Stimulated activated naive CD8-positive, alpha-beta T cell treated with anti-CD3 and anti-CD28 coated beads, Interleukin-15, Interleukin-2, amounts not matched to agents 100 U/mL and 50 U/mL, for 24 hours (primary cell): ENCODE measurements around the gene SLC7A6OS.
"Not testable (repeated sequence)": the region's sequence is repeated elsewhere in the genome, so short reads cannot be mapped to it uniquely, and the experiment has no call there.

Experiments used
- ATAC-seq: fragments of 150-1000 bp; cut with Tn5 transposase; one replicate; pipeline ENCODE4 v1.10.0; 2021
- DNase-seq: peaks from one replicate; pipeline ENCODE4 v3.0.0; 2021

SLC7A6OS gene

DNA sequence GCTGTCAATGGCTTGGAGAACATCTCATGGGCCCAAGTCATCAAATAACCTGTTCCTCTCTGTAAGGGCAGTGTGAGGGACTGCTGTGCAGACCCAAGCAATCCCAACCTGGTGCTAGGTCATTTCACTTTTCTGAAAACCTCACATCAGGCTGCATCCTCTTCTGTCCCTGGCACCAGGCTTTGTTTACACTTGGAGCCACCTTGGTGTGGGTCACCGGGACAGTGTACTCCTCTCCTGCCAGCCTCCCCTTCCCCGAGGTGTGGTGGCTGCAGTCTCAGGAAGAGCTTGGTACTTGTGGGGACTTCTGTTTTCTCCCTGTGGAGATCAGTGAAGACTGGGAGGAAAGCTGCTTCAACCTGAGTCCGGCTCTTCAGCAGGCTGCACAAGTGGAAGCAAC is 12.4 kb downstream of the SLC7A6OS start:
- no peak for DNase-seq
- ATAC-seq, result no peak

GRCh38 chr16:68297908-68298307 is 12.8 kb downstream of the SLC7A6OS start:
- DNase-seq (no peak), ATAC-seq (no peak)

- DNase-seq, result no peak
- ATAC-seq, result no peak
Measured at GRCh38 chr16:68296693-68297092, 14.1 kb downstream of the SLC7A6OS start.

DNA sequence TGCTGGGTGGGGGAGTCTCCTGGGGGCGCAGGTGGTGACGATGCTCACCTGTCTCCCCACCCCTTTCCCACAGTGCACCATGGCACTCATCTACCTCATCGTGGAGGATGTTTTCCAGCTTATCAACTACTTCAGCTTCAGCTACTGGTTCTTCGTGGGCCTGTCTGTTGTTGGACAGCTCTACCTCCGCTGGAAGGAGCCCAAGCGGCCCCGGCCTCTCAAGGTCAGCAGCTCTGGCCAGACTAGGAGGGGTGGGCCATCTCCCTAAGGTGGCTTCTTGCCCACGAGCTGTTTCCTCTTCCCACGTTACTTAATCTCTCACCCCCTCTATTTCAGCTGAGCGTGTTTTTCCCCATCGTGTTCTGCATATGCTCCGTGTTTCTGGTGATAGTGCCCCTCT is 14.5 kb downstream of the SLC7A6OS start:
- DNase-seq (no peak), ATAC-seq (no peak)

DNA sequence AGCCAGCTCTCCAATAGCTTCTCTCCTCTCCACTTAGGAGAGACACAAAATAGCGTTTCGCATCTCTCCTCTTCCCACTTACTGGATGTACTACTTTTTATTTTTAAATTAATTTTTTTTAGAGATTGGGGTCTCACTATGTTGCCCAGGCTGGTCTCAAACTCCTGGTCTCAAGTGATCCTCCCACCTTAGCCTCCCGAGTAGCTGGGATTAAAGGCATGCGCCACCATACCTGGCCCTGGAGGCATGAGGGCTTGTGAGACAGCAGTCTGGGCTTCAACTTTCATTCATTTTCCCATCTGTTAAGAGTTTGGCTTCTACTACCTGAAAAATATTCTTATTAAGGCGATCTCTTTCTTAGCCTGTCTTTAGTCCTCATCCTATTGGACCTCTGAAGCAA is 18.3 kb downstream of the SLC7A6OS start:
- DNase-seq (no peak), ATAC-seq (no peak)

- DNase-seq (no peak), ATAC-seq (peak; percentile 38)
Measured at GRCh38 chr16:68291227-68291626, 19.5 kb downstream of the SLC7A6OS start.

- no peak for ATAC-seq
Measured at GRCh38 chr16:68290450-68290849, 20.3 kb downstream of the SLC7A6OS start.

GRCh38 chr16:68289621-68290329 is 21.0 kb downstream of the SLC7A6OS start:
- ATAC-seq (peak; percentile 88), DNase-seq (peak; percentile 77)

More at GRCh38 chr16:68290450-68290849, 20.3 kb downstream of the SLC7A6OS start:
- no peak for DNase-seq

- ATAC-seq (no peak), DNase-seq (no peak)
Measured at GRCh38 chr16:68289202-68289601, 21.5 kb downstream of the SLC7A6OS start.

DNA sequence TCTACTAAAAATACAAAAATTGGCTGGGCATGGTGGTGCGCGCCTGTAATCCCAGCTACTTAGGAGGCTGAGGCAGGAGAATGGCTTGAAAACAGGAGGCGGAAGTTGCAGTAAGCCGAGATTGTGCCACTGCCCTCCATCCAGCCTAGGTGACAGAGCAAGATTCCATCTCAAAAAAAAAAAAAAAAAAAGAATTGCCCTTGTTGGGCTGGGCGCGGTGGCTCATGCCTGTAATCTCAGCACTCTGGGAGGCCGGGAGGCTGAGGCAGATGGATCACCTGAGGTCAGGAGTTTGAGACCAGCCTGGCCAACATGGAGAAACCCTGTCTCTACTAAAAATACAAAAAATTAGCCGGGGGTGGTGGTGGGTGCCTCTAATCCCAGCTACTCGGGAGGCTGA is 21.9 kb downstream of the SLC7A6OS start:
- not testable (repeated sequence) for ATAC-seq, DNase-seq

- ATAC-seq (no peak), DNase-seq (no peak)
Measured at GRCh38 chr16:68288252-68288650, 22.5 kb downstream of the SLC7A6OS start.

DNA sequence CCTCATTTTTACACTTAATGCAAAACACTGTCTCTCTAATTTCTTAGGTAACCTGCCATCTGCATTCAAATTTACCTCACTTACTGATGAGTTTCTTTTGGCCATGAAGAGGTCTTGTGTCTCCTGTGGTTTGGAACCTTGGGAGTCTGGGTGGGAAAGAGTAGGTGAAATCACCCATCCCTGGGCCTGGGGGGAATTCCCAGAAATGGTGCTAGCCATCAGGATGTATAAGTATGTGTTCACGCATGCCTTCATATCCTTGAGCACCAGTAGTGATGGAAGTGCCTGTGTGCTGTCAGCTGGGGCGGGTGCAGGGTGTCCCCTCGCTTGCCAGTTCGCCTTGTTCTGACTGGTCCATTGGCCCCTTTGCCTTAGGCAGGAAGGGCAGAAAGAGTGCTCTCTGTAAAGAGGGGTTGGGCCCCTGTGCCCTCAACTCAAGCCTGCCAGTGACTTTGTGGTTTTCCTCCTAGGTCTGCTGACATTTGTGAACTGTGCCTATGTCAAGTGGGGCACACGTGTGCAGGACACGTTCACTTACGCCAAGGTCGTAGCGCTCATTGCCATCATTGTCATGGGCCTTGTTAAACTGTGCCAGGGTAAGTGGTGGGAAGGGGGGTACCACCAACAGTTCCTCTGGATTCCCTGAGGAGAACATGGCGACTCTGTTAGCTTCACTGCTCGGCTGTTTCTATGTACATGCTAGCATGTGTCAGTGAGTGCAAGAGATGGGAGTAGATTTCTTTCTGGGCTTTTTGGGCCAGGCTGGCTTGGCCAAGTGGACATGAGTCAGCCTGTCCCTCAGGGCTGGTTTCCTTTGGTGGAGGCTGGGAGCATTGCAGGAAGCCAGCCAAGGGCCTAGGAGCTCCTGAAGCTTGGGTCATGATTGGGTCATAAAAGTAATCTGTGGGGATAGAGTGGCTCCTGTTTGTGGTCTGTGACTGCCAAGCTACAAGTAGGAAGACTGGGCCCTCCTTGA is 23.2 kb downstream of the SLC7A6OS start:
- ATAC-seq (peak; percentile 48), DNase-seq (peak; percentile 54)

- DNase-seq, result no peak
- ATAC-seq, result no peak
Measured at GRCh38 chr16:68286153-68287074, 24.3 kb downstream of the SLC7A6OS start.

DNA sequence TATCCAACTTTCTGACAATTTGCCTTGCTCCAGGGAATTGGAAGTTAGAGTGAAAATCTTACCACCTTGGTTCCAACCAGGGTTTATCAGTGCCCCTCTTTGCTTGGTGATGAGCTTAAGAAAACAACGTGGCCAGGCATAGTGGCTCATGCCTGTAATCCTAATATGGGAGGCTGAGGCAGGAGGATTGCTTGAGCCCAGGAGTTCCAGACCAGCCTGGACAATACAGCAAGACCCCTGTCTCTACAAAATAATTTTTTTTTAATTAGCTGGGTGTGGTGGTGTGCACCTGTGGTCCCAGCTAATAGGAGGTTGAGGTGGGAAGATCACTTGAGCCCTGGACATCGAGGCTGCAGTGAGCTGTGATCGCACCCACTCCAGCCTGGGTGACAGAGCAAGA is 25.1 kb downstream of the SLC7A6OS start:
- DNase-seq (no peak), ATAC-seq (no peak)

- ATAC-seq (no peak), DNase-seq (no peak)
Measured at GRCh38 chr16:68284847-68285246, 25.9 kb downstream of the SLC7A6OS start.

DNA sequence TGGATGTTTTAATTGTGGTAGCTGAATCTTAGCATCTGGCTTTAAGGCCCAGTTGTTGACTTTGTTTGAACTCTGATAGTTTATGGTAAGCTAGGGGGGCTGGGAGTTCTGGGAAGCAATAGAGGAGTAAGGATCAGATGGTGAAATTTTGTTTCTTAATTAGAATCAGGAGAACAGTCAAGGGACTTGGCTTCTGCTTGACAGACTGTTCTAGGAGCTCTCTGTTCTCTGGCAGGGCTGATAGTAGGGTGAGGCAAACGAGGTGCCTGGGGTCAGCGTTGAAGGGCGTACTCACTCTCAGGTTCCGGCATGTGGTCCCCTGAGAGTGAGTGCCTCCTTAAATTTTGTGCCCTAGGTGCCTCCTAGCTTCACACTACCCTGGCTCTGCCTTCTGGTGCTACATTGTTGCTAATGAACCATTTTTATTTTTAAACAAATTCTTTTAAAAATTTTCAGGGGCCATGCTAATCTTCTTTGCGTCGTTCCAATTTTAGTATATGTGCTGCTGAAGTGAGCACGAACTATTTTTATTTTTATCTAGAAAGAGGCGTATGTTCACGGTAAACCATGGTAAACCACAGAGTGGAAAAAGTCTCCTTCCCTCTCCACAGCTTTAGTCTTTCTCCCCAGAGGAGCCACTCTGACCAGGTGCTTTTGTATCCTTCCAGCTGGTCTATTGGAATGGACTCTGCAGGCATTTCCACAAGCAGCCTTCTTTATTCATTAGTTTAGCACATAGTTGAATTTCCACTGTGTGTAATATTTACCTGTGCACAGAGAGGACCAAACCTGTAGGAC is 26.7 kb downstream of the SLC7A6OS start:
- ATAC-seq (peak; percentile 44), DNase-seq (no peak)

DNA sequence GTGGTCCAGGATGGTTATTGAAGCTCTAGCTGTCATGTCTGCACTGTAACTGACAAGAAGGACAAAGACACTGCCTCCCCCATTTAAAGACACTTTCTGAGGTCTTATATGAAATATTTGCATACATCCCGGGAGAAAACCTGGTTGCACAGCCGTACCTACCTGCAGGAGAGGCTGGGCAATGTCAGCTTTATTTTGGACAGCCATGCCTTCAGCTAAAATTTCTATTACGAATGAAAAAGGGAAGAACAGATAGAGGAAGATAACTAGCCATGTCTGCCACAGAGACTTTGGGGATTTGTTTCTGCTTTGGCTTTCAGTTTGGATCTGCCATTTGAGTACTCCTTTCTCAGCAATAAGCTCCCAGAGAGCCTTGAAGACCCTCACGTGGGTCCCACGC is 27.4 kb downstream of the SLC7A6OS start:
- ATAC-seq, result no peak

GRCh38 chr16:68282064-68282452 is 28.7 kb downstream of the SLC7A6OS start:
- no peak for ATAC-seq
- no peak for DNase-seq

More for the DNA sequence above, 27.4 kb downstream of the SLC7A6OS start:
- DNase-seq, result no peak

DNA sequence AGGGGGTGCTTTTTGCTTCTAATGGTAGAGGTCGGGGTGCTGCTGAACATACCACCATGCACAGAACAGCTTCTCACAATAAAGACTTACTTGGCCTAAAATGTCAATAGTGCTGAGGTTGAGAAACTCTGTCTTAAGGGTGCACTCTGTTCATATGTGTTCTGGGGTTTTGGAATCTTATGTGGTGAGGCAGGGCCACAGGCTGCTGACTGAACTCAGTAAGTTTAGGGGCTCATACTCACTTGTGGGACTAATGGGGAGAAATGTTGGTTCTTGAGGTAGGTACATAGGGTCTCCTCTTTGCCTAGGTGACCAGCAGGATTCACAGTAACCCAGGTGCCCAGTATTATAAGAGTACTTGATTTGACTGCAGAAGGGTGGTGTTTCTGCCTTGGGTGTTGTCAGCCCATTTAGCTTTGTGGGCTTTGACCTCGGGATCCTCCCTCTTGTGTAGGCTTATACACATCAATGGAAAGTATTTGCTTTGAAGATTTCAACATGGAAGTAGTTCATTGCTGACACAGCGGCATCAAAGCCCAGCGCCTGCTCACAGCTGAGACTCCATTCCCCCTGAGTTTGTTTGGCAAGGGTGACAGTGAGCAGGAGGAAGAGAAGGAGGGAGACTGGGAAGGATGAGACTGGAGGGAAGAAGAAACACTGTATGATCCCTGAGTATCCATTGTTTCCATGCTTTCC is 29.2 kb downstream of the SLC7A6OS start:
- ATAC-seq (peak; percentile 67), DNase-seq (no peak)

DNA sequence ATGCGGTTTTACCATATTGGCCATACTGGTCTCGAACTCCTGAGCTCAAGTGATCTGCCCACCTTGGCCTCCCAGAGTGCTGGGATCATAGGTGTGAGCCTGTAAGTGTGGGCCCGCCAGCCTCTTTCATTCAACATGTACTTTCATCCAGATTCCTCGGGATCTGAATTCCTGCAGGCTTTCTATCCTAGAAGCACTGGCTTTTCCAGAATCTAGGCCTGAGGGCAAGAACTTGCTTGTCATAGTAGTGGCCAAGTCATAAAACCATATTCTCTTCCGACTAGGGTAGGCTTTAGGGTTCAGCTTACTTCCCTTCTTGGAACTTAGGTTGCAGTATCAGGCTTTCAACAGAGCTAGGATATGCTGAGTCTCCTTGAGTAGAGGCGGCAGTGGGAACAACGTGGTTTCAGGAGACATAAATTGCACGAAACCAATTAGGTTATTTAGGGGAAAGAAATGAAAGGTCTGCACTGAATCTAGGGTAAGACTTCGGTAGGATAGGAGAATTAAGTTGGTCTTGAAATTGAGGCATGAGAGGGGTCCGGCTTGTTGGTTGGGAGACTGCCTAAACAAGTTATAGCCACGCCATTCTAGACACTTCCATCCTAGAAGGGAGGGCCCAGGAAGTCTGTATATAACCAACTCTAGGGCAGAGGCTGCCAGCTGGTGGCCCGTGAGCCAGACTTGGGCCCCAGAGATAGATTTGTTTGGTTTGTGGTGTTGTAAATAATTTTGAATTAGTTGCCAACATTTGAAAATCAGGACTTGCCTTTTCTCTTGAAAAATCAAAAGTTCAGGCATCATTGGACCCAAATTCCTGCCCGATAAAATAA is 30.8 kb downstream of the SLC7A6OS start:
- ATAC-seq, result no peak
- no peak for DNase-seq
